ENCODE measurements around the gene AGFG2. TPM values are rescaled to one million over a fixed set of nuclear protein-coding genes. Genes with fewer than 3 reads are reported as not detected.
A peak's percentile ranks its signal among the peaks of the same experiment; 100 is the strongest.

AGFG2 gene
- total and polyA plus RNA-seq, 2 of the 13 experiments (the other 11 are each of a cell fraction or from before 2014, with no cell fraction given) = 125 to 132 TPM

GRCh38 chr7:100575746-100576383, 36.9 kb downstream of the AGFG2 start:
- Histone ChIP-seq H3K27ac (ENCODE audit: extremely low read length, insufficient read depth, low read length) (no peak overlapping the region), H3K9me3 (ENCODE audit: low read length) (no peaks in the 10 kb centered on the region), H2AFZ (ENCODE audit: low read length) (no peak overlapping the region), H4K20me1 (ENCODE audit: insufficient read depth, low read length) (no peaks in the 10 kb centered on the region), H3K9ac (ENCODE audit: insufficient read depth, low read depth, low read length) (no peak overlapping the region), H3K27me3 (ENCODE audit: control insufficient read depth in 1 of 2, insufficient read depth in 2 of 2, low read length in 2 of 2) (no peaks in the 10 kb centered on the region), H3K36me3 (replicated peaks in 1 of 2; ENCODE audit: control insufficient read depth in 1 of 2, insufficient read depth in 2 of 2, low read length in 2 of 2) (peaks cover 9 to 21% of the 10 kb centered on the region in 2 experiments; a peak in 4 of 5 replicates), H3K4me2 (ENCODE audit: low read depth, low read length) (no peak overlapping the region), H3K79me2 (ENCODE audit: insufficient read depth, low read length) (no peaks in the 10 kb centered on the region), H3K4me1 (ENCODE audit: insufficient read depth, low read length) (peaks cover 24% of the 10 kb centered on the region), H3K4me3 (replicated peaks in 1 of 3; ENCODE audit: insufficient read depth in 1 of 3, low read depth in 2 of 3, low read length in 3 of 3) (no peak overlapping the region)
- in situ Hi-C loops (cut with HindIII; ENCODE audit: extremely low pct_ligation_motif_present, low pct_unique_long_range_greater_than_20kb) (no loop called here), intact Hi-C loops (cut with micrococcal nuclease; ENCODE audit: unreplicated experiment) (no loop called here)
- peak; percentile 14; the same call in 1 of the 2 replicates for TF ChIP-seq CHD2 (IDR thresholded peaks at IDR 0.05; ENCODE audit: low read depth, low read length)
- peak; percentile 39 for TF ChIP-seq AGO2 (optimal IDR thresholded peaks at IDR 0.05; ENCODE audit: low read depth, low read length)
- peak; percentile 88 for TF ChIP-seq AGO1 (IDR thresholded peaks at IDR 0.05; ENCODE audit: low read depth, low read length, poor library complexity, severe bottlenecking)
- TF ChIP-seq GMEB1 (CRISPR knock-in tag; IDR thresholded peaks at IDR 0.05; ENCODE audit: borderline replicate concordance) = no peak
- ATAC-seq (no peak), DNase-seq (ENCODE audit: low spot score) (no peak), FAIRE-seq (no peak)
- BruUV-seq (replicated peaks) = no TSS peak
- 89% methylated on average over 8 of the region's 17 CpGs for WGBS (ENCODE audit: low lambda C conversion rate)
- POLR2A ChIA-PET = no interaction called here
- CTCF ChIA-PET (ENCODE audit: low intra/inter-chr PET ratio, low total read pairs) = no interaction called here

GRCh38 chr7:100576384-100576993, 37.5 kb downstream of the AGFG2 start:
- Histone ChIP-seq H3K27ac (ENCODE audit: extremely low read length, insufficient read depth, low read length) (no peak overlapping the region), H3K9ac (ENCODE audit: insufficient read depth, low read depth, low read length) (no peak overlapping the region), H3K27me3 (ENCODE audit: control insufficient read depth in 1 of 2, insufficient read depth in 2 of 2, low read length in 2 of 2) (no peaks in the 10 kb centered on the region), H3K4me3 (replicated peaks in 1 of 3; ENCODE audit: insufficient read depth in 1 of 3, low read depth in 2 of 3, low read length in 3 of 3) (no peak overlapping the region), H3K4me1 (ENCODE audit: insufficient read depth, low read length) (peaks cover 18% of the 10 kb centered on the region), H2AFZ (ENCODE audit: low read length) (no peak overlapping the region), H3K36me3 (replicated peaks in 1 of 2; ENCODE audit: control insufficient read depth in 1 of 2, insufficient read depth in 2 of 2, low read length in 2 of 2) (peaks cover 13 to 28% of the 10 kb centered on the region in 2 experiments; a peak in 4 of 5 replicates), H4K20me1 (ENCODE audit: insufficient read depth, low read length) (no peaks in the 10 kb centered on the region), H3K79me2 (ENCODE audit: insufficient read depth, low read length) (no peaks in the 10 kb centered on the region), H3K4me2 (ENCODE audit: low read depth, low read length) (no peak overlapping the region), H3K9me3 (ENCODE audit: low read length) (no peaks in the 10 kb centered on the region)
- ChIA-PET POLR2A (interaction anchor here (2.1 kb wide), 1 partner anchor 10 kb away, joined by 6 read pairs; the partner anchor contains the start of genes FBXO24 and LRCH4), CTCF (ENCODE audit: low intra/inter-chr PET ratio, low total read pairs) (no interaction called here)
- 100% methylated on average over 11 of the region's 13 CpGs for WGBS (ENCODE audit: low lambda C conversion rate)
- DNase-seq (ENCODE audit: low spot score) (no peak), ATAC-seq (no peak), FAIRE-seq (no peak)
- intact Hi-C loops (cut with micrococcal nuclease; ENCODE audit: unreplicated experiment) (no loop called here), in situ Hi-C loops (cut with HindIII; ENCODE audit: extremely low pct_ligation_motif_present, low pct_unique_long_range_greater_than_20kb) (no loop called here)
- BruUV-seq (replicated peaks) = no TSS peak
- TF ChIP-seq ZGPAT (CRISPR knock-in tag; IDR thresholded peaks at IDR 0.05) (no peak), MAFF (IDR thresholded peaks at IDR 0.05; ENCODE audit: low read depth, low read length) (no peak), PAWR (CRISPR knock-in tag; IDR thresholded peaks at IDR 0.05; ENCODE audit: borderline replicate concordance) (no peak), MLX (CRISPR knock-in tag; IDR thresholded peaks at IDR 0.05) (no peak), NFRKB (IDR thresholded peaks at IDR 0.05) (no peak), ZNF782 (CRISPR knock-in tag; IDR thresholded peaks at IDR 0.05; ENCODE audit: borderline replicate concordance) (no peak), BCL3 (CRISPR knock-in tag; IDR thresholded peaks at IDR 0.05) (no peak), FOXO1 (CRISPR knock-in tag; IDR thresholded peaks at IDR 0.05) (no peak)
